K562 (cell line): Measurements from ENCODE around the gene PDE3A. TPM values are rescaled to one million over a fixed set of nuclear protein-coding genes. Genes with fewer than 3 reads are reported as not detected.

Experiments used
- ATAC-seq: fragments of 200-7000 bp; cut with Tn5 transposase; 3 replicates; pipeline ENCODE4 v1.9.1; 2020; ENCODE audit warnings: moderate library complexity
- BruUV-seq: library from RNA; stranded (reverse); fragments of 400-500 nt; replicated peaks from 2 replicates; lab custom pipeline; 2021; lab: Mats Ljungman, UMichigan
- CTCF ChIA-PET: fragments of 300-600 bp; formaldehyde crosslinking; extraction: SDS; loops from one replicate; lab custom pipeline; 2021; ENCODE audit warnings: low intra/inter-chr PET ratio; lab: Yijun Ruan, JAX
- POLR2A ChIA-PET: fragments of 300-600, 350-650 bp; sonication (Branson Sonifier 250); formaldehyde crosslinking; extraction: SDS; loops from one replicate; lab custom pipeline; 2021; ENCODE audit warnings: antibody characterized with exemption, inconsistent platforms; lab: Yijun Ruan, JAX
- DNase-seq, 4 experiments: peaks; one replicate each; pipeline versions ENCODE4 v3.0.0 to v3.0.0-alpha.2; 2011 to 2018; ENCODE audit warnings: low spot score in 3 of 4, mixed read lengths in 3 of 4; ENCODE audit errors: extremely low read depth in 1 of 4
- FAIRE-seq: peaks from 2 replicates; lab custom pipeline; 2011; peaks lifted over from hg19 to GRCh38; lab: Jason Lieb, UNC
- H2AFZ ChIP-seq: 2 replicates; pipeline ENCODE4 v1.6.0; 2011; ENCODE audit warnings: low read depth, low read length, control low read depth, inconsistent platforms
- H3K27ac ChIP-seq: fragments of 200-600 bp; 3 replicates; pipeline ENCODE4 v1.8.0; 2011; ENCODE audit warnings: low read depth, mild to moderate bottlenecking, control low read depth, inconsistent platforms, low read length, moderate library complexity, mixed read lengths; ENCODE audit errors: extremely low read depth
- H3K27me3 ChIP-seq, 2 experiments: fragments of 300-600 bp in 1 of 2; 2 replicates in 1 of 2; 3 replicates in 1 of 2; pipeline versions ENCODE4 v1.6.0 to v1.8.0; 2011; ENCODE audit warnings: inconsistent platforms in 2 of 2, low read length in 2 of 2, mild to moderate bottlenecking in 1 of 2, mixed read lengths in 1 of 2, moderate library complexity in 1 of 2; ENCODE audit not compliant: control insufficient read depth in 2 of 2, insufficient read depth in 2 of 2
- H3K36me3 ChIP-seq: fragments of 300-600 bp; 3 replicates; pipeline ENCODE4 v1.8.0; 2011; ENCODE audit warnings: mild to moderate bottlenecking, low read length, inconsistent platforms; ENCODE audit not compliant: control insufficient read depth, insufficient read depth
- H3K4me1 ChIP-seq, 2 experiments: fragments of 200-600 bp in 1 of 2; replicated peaks in 1 of 2; 2 replicates in 1 of 2; 3 replicates in 1 of 2; pipeline versions ENCODE4 v1.5.1 to v1.8.0; 2011; ENCODE audit warnings: inconsistent platforms in 2 of 2, low read length in 2 of 2, mild to moderate bottlenecking in 1 of 2, mixed read lengths in 1 of 2, moderate library complexity in 1 of 2; ENCODE audit not compliant: control insufficient read depth in 2 of 2, insufficient read depth in 2 of 2
- H3K4me2 ChIP-seq: 2 replicates; pipeline ENCODE4 v1.6.1; 2011; ENCODE audit warnings: low read length, control low read depth, inconsistent platforms, mixed read lengths; ENCODE audit not compliant: insufficient read depth
- H3K4me3 ChIP-seq: fragments of 200-600 bp; sonication (generic), shearing (Covaris generic); 2 replicates; pipeline ENCODE4 v1.5.1; 2016; ENCODE audit warnings: control low read depth, inconsistent platforms
- H3K79me2 ChIP-seq: fragments of 200-600 bp; 3 replicates; pipeline ENCODE4 v1.8.0; 2011; ENCODE audit warnings: low read length, inconsistent platforms; ENCODE audit not compliant: control insufficient read depth, insufficient read depth
- H3K9ac ChIP-seq, 2 experiments: 2 replicates each; pipeline versions ENCODE4 v1.6.0 to v1.6.1; 2011; ENCODE audit warnings: low read depth in 2 of 2, low read length in 2 of 2, control low read depth in 1 of 2, inconsistent platforms in 1 of 2, mild to moderate bottlenecking in 1 of 2, mixed read lengths in 1 of 2; ENCODE audit not compliant: insufficient read depth in 1 of 2
- H3K9me1 ChIP-seq: one replicate; pipeline ENCODE4 v1.6.0; 2011; ENCODE audit warnings: inconsistent platforms, mild to moderate bottlenecking, low read length, moderate library complexity; ENCODE audit not compliant: control insufficient read depth, insufficient read depth
- H3K9me3 ChIP-seq: replicated peaks from 2 replicates; pipeline ENCODE4 v1.5.1; 2011; ENCODE audit warnings: low read depth, low read length, inconsistent platforms; ENCODE audit not compliant: control insufficient read depth, insufficient read depth
- H4K20me1 ChIP-seq: replicated peaks from 2 replicates; pipeline ENCODE4 v1.6.1; 2011; ENCODE audit warnings: low read length, inconsistent platforms, mixed read lengths; ENCODE audit not compliant: control insufficient read depth, insufficient read depth
- CREM ChIP-seq: IDR thresholded peaks from 2 replicates; pipeline ENCODE4 v1.6.1; 2014; ENCODE audit warnings: antibody characterized with exemption, low read depth
- FOXO4 ChIP-seq: fragments of 450-650 bp; formaldehyde crosslinking; IDR thresholded peaks from 2 replicates; pipeline ENCODE4 v1.4.0; 2020; ENCODE audit warnings: mild to moderate bottlenecking, moderate library complexity
- PTTG1 ChIP-seq: fragments of 450-650 bp; IDR thresholded peaks from 2 replicates; pipeline ENCODE4 v1.6.1; 2016; ENCODE audit warnings: low read depth, mild to moderate bottlenecking, missing genetic modification characterization, missing compliant biosample characterization
- TEAD1 ChIP-seq, 2 experiments: fragments of 450-650 bp in 1 of 2; sonication (generic) in 1 of 2; formaldehyde crosslinking; IDR thresholded peaks; 2 replicates each; pipeline versions ENCODE4 v1.4.0 to v1.8.0; 2020 to 2022; ENCODE audit warnings: mild to moderate bottlenecking in 2 of 2, missing genetic modification reagents in 1 of 2
- ZNF316 ChIP-seq: fragments of 450-650 bp; IDR thresholded peaks from 2 replicates; pipeline ENCODE4 v1.6.1; 2016
- WGBS: fragments of 100-300 bp; shearing (Covaris generic); methylation state at CpG from one replicate; pipeline ENCODE4 v1.1.6; 2016; ENCODE audit warnings: low coverage, mixed read lengths; ENCODE audit not compliant: insufficient coverage; ENCODE audit errors: missing lambda C conversion rate; 5-methylcytosine and 5-hydroxymethylcytosine counted together
- in situ Hi-C: fragments of 300-500 bp; cut with MboI; formaldehyde crosslinking; loops from 4 replicates; pipeline ENCODE4 v1.15.0; 2018; ENCODE audit warnings: inconsistent platforms, mixed read lengths
- intact Hi-C: fragments of 100-400 bp; cut with micrococcal nuclease; formaldehyde crosslinking; loops from 2 replicates; pipeline ENCODE4 v1.14.2; 2022
- polyA plus RNA-seq, 8 experiments: library from polyadenylated mRNA; depleted of rRNA in 4 of 8; stranded (reverse) in 5 of 8; unstranded in 3 of 8; fragments of >200 nt; fragmentation: Nextera tagmentation in 2 of 8; fragmentation: Illumina TruSeq in 1 of 8; extraction: Ambion mirVana in 2 of 8; extraction: Trizol in 1 of 8; gene quantifications; 2 replicates each; pipeline versions ENCODE4 v1.2.1 to v1.2.3, GENCODE V29; 2011 to 2014; ENCODE audit warnings: inconsistent platforms in 1 of 8, missing spikeins in 1 of 8
- total RNA-seq, 7 experiments: library from RNA; depleted of rRNA in 6 of 7; stranded (reverse); fragments of >200 nt in 6 of 7; fragmentation: Illumina TruSeq in 2 of 7; extraction: Trizol in 2 of 7; gene quantifications; 2 replicates each; pipeline versions ENCODE4 v1.2.1 to v1.2.3, GENCODE V29; 2011 to 2021; ENCODE audit warnings: low replicate concordance in 1 of 7

PDE3A gene
- total and polyA plus RNA-seq, 9 of the 15 experiments (the other 6 are each of a cell fraction or from before 2014, with no cell fraction given) = 0.02 TPM; not detected in 8

- TF ChIP-seq FOXO4 (CRISPR knock-in tag) (no peak), CREM (no peak)
These were observed 57.9 kb downstream of the PDE3A start (continued) for GRCh38 chr12:20426191-20426590.

- Histone ChIP-seq H3K27me3 (no peaks in the 10 kb centered on the region), H3K79me2 (no peaks in the 10 kb centered on the region), H3K27ac (no peak overlapping the region), H3K36me3 (no peaks in the 10 kb centered on the region), H4K20me1 (no peaks in the 10 kb centered on the region), H3K4me2 (no peak overlapping the region), H3K9me3 (no peaks in the 10 kb centered on the region), H3K9me1 (no peaks in the 10 kb centered on the region), H3K4me1 (no peaks in the 10 kb centered on the region), H3K4me3 (no peak overlapping the region), H3K9ac (no peak overlapping the region), H2AFZ (no peak overlapping the region)
- BruUV-seq = no TSS peak
- DNase-seq = no peak
- no peak for ATAC-seq
- TF ChIP-seq PTTG1 (tag) (no peak), ZNF316 (peak; percentile 28; the same call in 1 of the 2 replicates), TEAD1 (CRISPR knock-in tag; IDR thresholded peaks at IDR 0.05) (no peak)
- 6% methylated on average over 3 of the region's 3 CpGs for WGBS
- in situ Hi-C loops (no loop called here), intact Hi-C loops (no loop called here)
- ChIA-PET POLR2A (no interaction called here), CTCF (no interaction called here)
- no peak for FAIRE-seq
These were observed 58.6 kb downstream of the PDE3A start for GRCh38 chr12:20426957-20427356.
